Measurements from ENCODE around the gene HUS1B.

DNA sequence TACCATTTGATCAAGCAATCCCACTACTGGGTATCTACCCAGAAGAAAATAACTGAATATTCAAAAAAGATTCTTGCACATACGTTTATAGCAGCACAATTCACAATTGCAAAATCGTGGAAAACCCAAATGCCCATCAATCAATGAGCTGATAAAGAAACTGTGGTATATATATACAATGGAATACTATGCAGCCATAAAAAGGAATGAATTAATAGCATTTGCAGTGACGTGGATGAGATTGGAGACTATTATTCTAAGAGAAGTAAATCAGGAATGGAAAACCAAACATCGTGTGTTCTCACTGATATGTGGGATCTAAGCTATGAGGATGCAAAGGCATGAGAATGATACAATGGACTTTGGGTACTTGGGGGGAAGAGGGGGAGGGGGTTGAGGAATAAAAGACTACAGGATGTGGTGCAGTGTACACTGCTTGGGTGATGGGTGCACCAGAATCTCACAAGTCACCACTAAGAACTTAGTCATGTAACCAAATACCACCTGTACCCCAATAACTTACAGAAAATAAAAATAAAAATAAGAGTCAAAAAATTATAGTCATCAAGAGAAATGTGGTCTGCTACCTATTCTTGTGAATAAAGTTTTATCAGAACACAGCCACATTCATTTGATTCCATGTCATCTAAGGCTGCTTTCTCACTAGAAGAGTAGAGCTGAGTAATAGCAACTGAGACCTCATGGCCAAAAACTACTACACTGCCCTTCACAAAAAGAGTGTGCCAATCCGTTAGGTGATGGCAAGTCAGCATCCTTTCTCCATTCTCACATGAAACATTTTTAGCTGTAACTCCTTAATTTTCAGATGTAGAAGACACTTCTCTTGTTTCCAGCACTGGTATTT, 8.7 kb upstream of the HUS1B start:
- TF ChIP-seq CTCF (conservative IDR thresholded peaks at IDR 0.05) (no peak), ZFX (IDR thresholded peaks at IDR 0.05) (no peak)
